Epithelial cell of proximal tubule (primary cell): ENCODE data around the gene CHD5. TPM values are rescaled to one million over a fixed set of nuclear protein-coding genes. Genes with fewer than 3 reads are reported as not detected.

Experiments used
- DNase-seq: peaks from one replicate; pipeline ENCODE4 v3.0.0-alpha.2; 2011; ENCODE audit warnings: low read depth
- H3K4me3 ChIP-seq: 2 replicates; pipeline ENCODE4 v1.5.1; 2011; ENCODE audit warnings: low read depth, mild to moderate bottlenecking, low read length
- total RNA-seq: library from RNA; depleted of rRNA; stranded (reverse); fragments of >200 nt; gene quantifications from 2 replicates; pipeline ENCODE4 v1.2.3, GENCODE V29; 2015
- TF ChIP-seq, protein P1 (sequence below): conservative IDR thresholded peaks from 2 replicates; pipeline ENCODE4 v1.5.1; 2012; ENCODE audit warnings: low read depth, mild to moderate bottlenecking, low read length

The CHD5 gene
- total RNA-seq, 1 donor from 2014 or later: under 0.01 TPM

DNA sequence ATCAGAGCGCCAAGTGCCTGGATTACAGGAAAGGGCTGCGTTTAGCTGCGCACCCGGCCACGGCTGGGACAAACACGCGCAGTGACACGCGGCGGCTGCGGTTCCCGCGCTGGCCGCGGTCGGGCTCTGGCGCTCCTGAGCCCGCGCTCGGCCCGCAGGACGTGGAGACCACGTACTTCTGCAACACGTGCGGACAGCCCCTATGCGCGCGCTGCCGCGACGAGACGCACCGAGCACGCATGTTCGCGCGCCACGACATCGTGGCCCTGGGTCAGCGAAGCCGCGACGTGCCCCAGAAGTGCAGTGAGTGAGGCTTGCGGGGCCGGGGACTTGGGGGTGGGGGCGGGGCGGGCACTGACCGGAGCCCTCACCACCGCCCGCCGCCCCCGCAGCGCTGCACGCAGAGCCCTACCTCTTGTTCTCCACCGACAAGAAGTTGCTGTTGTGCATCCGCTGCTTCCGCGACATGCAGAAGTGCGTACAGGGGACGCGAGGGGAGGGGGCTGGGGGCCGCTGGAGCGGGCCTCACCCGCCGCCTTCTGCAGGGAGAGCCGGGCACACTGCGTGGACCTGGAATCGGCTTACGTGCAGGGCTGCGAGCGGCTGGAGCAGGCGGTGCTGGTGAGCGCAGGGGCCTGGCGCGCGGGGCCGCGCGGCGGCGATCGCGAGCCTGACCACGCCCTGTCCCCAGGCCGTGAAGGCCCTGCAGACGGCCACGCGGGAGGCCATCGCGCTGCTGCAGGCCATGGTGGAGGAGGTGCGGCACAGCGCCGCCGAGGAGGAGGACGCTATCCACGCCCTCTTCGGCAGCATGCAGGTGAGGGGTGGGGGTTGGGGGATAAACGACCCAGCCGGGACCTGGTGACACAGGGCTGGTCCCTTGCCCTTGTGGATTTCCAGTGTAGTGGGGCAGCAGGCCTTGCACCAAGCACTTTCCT lies 28.9 kb upstream of the CHD5 start:
- no peak overlapping the region for H3K4me3 ChIP-seq
- TF ChIP-seq, protein P1, sequence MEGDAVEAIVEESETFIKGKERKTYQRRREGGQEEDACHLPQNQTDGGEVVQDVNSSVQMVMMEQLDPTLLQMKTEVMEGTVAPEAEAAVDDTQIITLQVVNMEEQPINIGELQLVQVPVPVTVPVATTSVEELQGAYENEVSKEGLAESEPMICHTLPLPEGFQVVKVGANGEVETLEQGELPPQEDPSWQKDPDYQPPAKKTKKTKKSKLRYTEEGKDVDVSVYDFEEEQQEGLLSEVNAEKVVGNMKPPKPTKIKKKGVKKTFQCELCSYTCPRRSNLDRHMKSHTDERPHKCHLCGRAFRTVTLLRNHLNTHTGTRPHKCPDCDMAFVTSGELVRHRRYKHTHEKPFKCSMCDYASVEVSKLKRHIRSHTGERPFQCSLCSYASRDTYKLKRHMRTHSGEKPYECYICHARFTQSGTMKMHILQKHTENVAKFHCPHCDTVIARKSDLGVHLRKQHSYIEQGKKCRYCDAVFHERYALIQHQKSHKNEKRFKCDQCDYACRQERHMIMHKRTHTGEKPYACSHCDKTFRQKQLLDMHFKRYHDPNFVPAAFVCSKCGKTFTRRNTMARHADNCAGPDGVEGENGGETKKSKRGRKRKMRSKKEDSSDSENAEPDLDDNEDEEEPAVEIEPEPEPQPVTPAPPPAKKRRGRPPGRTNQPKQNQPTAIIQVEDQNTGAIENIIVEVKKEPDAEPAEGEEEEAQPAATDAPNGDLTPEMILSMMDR: no peak
- no peak for DNase-seq

DNA sequence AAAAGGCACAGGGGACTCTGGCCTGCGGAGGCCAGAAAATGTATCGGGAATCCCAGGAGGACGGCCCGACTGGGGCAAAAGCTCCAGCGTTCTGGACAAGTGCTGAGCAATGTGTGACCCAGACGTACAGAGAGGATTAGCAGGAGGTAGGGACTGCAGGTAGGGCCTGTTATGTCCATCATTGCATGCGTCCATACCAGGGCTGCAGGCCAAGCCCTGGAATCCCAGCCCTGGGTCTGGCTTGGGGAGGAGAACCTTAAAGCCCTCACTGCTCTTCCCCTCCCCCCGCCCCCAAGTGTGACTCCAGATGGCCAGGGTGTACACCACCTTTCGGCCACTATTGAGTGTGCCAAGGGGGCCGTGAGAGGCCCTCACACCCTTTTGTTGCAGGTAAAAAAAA lies 27.8 kb upstream of the CHD5 start:
- no peak overlapping the region for H3K4me3 ChIP-seq
- TF ChIP-seq, protein P1: no peak
- DNase-seq: no peak

DNA sequence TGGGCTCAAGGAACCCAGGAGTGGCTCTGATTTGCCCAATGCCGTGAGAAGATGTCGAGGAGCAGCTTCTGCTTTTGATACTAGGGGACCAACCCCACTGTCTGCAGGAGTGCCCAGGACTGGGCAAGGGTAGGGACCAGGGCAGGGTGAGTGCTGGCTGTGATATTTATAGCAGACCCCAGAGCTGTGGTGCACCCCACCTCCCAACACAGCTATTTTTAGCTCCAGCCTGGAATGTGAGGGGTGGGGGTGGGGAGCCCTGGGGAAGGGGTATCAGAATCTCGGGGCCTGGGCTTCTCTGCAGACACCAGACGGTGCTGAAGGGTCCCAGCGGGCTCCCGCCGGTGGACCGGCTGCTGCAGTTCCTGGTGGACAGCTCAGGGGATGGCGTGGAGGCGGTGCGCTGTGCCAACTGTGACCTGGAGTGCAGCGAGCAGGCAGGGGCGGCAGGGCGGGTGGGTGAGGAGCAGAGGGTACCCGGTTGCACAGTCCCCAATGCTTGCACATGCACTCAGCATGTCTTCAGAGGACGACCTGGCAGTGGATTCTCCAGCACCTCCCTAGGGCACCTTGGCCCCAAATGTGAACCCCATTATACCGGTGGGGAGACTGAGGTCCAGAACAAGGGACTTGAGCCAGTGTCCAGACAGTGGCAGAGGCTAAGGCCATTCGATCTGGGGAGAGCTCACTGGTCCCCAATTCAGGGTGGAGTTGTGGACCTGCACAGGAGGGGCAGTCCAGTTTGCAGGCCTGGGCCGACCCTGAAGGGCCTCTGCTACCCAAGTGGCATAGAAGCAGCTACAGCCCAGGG lies 27.2 kb upstream of the CHD5 start:
- no peak for DNase-seq
- H3K4me3 ChIP-seq: peak overlapping the region; percentile 90
- TF ChIP-seq, protein P1: no peak

DNA sequence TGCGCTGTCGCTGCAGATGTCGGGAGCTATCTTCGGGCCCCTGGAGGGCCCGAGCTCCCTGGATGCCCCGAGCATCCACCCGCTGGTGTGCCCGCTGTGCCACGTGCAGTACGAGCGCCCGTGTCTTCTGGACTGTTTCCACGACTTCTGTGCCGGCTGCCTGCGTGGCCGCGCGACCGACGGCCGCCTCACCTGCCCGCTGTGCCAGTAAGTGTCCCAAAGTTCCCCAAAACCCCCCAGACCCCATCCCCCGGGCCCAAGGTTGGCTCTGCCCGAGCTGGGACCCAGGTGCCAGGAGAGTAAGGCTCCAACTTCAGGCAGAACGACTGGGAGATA lies 26.4 kb upstream of the CHD5 start:
- TF ChIP-seq, protein P1: no peak
- H3K4me3 ChIP-seq: peak overlapping the region; percentile 90
- DNase-seq: no peak

DNA sequence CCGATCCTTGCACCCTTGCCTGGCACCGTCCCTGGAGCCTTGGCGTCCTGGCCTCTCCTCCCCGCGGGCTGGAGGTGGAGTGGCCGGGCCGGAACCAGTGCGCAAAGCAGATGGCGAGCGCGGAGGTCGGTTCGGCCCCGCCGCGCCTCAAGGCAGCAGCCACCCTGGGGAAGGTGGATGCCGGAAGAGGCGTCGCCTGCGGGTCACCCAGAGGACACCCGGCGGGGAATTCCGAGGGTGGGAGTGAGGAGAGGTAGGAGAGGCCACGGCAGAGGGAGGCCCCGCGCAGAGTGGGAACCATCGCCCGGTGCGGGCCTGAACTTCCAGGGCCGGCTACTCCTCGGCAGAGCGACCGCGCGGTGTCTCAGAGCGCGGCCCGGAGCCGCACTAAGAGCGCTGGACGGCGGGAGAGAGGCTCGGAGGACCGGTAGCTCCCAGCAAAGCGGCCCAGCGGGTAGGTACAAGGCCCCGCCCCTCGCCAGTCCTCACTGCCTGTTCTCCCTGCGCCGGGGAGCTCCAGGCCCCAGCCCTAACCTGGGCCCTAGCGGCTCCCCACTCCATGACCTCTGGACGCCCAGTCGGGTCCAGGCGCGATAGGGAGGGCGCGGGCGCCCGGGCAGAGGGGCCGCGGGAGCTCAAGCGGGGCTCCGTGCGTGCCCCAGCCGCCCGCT lies 25.9 kb upstream of the CHD5 start, which contains the start of gene RNF207:
Gene RNF207 (plus strand): TSS at position 271 of the 671 bp plus-strand sequence. CDS start 417 bp downstream, outside the sequence.
- TF ChIP-seq, protein P1: no peak
- peak within 1 kb of the TSS; percentile 90 for H3K4me3 ChIP-seq
- DNase-seq: no peak

DNA sequence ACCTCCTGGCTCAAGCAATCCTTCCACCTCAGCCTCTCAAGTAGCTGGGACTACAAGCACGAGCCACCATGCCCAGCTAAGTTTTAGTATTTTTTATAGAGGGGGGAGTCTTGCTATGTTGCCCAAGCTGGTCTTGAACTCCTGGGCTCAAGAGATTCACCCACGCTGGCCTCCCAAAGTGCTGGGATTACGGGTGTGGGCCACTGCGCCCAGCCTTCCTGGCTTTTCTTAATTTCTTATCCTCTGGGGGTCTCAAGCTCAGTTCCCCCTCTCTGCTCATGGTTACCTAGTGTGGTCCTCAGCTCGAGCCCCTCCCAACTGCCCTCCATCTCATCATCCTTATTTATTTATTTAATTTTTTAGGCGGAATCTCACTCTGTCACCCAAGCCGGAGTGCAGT lies 22.1 kb upstream of the CHD5 start:
- DNase-seq: no peak
- no peak overlapping the region for H3K4me3 ChIP-seq
- TF ChIP-seq, protein P1: no peak
